ENCODE measurements around the gene DXO.

Gene DXO

GRCh38 chr6:31971279-31971992 is 502 bp downstream of the DXO start:
- no peak for DNase-seq (ENCODE audit: low read depth)
- peak overlapping the region; percentile 86 for H3K4me3 ChIP-seq (replicated peaks; ENCODE audit: low read depth, low read length)
- TF ChIP-seq, protein P1, sequence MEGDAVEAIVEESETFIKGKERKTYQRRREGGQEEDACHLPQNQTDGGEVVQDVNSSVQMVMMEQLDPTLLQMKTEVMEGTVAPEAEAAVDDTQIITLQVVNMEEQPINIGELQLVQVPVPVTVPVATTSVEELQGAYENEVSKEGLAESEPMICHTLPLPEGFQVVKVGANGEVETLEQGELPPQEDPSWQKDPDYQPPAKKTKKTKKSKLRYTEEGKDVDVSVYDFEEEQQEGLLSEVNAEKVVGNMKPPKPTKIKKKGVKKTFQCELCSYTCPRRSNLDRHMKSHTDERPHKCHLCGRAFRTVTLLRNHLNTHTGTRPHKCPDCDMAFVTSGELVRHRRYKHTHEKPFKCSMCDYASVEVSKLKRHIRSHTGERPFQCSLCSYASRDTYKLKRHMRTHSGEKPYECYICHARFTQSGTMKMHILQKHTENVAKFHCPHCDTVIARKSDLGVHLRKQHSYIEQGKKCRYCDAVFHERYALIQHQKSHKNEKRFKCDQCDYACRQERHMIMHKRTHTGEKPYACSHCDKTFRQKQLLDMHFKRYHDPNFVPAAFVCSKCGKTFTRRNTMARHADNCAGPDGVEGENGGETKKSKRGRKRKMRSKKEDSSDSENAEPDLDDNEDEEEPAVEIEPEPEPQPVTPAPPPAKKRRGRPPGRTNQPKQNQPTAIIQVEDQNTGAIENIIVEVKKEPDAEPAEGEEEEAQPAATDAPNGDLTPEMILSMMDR (IDR thresholded peaks at IDR 0.05; ENCODE audit: low read length, missing control alignments), result no peak

DNA sequence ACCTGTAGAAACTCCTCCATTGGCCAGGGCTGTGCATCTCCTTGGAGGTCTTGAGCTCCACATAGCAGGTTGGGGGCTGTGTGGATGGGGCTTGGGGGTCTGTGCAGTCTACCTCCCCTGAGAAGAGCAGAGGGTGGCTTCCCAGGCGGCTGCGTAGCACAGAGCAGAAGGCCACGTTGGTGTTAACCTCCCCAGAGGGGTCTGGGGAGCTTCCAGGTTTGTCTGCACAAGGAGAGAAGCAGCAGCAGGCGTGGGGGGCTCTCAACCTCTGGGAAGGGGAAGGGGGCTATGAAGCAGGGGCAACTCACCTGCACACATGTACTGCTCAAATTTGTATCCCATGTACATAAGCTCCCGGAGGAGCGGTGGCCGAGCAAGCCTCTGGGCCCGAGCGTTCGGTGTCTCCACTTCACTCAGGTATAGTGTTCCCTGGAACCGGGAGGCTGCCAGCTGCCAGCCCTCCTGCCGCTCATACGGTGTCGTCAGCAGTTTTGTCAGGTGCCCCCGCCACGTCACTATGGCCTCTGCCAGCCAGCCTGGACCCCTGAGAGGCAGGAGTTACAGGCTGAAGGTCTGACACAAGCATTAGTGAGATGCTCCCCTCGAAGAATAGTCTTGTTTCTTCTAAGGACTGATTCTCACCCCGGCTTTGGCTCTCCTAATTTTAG is 1.2 kb downstream of the DXO start:
- no peak for DNase-seq (ENCODE audit: low read depth)
- peak overlapping the region; percentile 86 for H3K4me3 ChIP-seq (replicated peaks; ENCODE audit: low read depth, low read length)
- TF ChIP-seq, protein P1 (IDR thresholded peaks at IDR 0.05; ENCODE audit: low read length, missing control alignments), result no peak

- TF ChIP-seq, protein P1 (IDR thresholded peaks at IDR 0.05; ENCODE audit: low read length, missing control alignments), result no peak
- H3K4me3 ChIP-seq (replicated peaks; ENCODE audit: low read depth, low read length), result no peak overlapping the region
- peak; percentile 29 for DNase-seq (ENCODE audit: low read depth)
Observed at GRCh38 chr6:31969712-31970603, 2.0 kb downstream of the DXO start.

DNA sequence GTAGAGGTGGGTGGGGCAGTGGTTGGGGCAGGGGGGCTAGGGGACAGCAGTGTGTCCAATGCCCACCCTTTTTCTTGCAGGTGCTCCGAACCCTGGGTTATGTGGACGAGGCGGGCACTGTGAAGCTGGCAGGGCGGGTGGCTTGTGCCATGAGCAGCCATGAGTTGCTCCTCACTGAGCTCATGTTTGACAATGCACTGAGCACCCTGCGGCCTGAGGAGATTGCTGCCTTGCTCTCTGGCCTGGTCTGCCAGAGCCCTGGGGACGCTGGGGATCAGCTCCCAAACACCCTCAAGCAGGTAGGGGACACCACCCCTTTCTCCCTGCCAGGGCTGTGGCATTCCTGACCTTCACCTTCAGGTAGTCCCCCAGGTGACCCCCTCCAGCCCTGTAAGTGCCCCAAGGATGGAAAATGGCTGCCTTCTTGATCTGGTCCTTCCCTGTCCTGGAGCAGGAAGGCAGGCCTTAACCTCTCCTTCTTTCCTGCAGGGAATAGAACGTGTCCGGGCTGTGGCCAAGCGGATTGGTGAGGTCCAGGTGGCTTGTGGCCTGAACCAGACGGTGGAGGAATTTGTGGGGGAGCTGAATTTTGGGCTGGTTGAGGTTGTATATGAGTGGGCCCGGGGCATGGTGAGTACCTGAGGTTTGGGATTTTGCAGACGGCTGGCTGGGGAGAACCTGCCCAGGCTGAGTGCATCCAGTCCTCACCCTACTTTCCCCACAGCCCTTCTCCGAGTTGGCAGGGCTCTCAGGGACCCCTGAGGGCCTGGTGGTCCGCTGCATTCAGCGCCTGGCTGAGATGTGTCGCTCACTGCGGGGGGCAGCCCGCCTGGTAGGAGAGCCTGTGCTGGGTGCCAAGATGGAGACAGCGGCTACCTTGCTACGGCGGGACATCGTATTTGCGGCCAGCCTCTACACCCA is 2.9 kb downstream of the DXO start:
- TF ChIP-seq, protein P1 (IDR thresholded peaks at IDR 0.05; ENCODE audit: low read length, missing control alignments), result no peak
- no peak overlapping the region for H3K4me3 ChIP-seq (replicated peaks; ENCODE audit: low read depth, low read length)
- DNase-seq (ENCODE audit: low read depth), result no peak

DNA sequence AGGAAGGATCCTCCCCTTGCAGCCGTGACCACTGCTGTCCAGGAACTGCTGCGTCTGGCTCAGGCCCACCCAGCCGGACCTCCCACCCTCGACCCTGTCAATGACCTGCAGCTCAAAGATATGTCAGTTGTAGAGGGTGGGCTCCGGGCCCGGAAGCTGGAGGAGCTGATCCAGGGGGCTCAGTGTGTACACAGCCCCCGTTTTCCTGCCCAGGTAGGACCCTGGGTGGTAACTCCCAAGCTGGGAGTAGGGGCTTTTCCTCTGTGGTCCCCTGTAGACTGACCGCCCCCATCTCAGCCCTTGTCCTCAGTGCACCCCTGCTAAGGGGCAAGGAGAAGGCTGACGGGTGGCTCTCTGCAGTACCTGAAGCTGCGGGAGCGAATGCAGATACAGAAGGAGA is 3.6 kb downstream of the DXO start:
- H3K4me3 ChIP-seq (replicated peaks; ENCODE audit: low read depth, low read length), result no peak overlapping the region

More for the DNA sequence above, 3.6 kb downstream of the DXO start:
- TF ChIP-seq, protein P1 (IDR thresholded peaks at IDR 0.05; ENCODE audit: low read length, missing control alignments), result no peak
- no peak for DNase-seq (ENCODE audit: low read depth)

Data from fibroblast of pulmonary artery (primary cell).